GM12873 (cell line): Measurements from ENCODE around the gene SH3PXD2A.

Source experiments
- CTCF ChIP-seq: IDR thresholded peaks from 2 replicates; pipeline ENCODE4 v1.5.1; 2012; ENCODE audit warnings: low read depth, mild to moderate bottlenecking, moderate library complexity, low read length, control low read depth; ENCODE audit not compliant: insufficient read depth; ENCODE audit errors: missing control alignments

The SH3PXD2A gene

DNA sequence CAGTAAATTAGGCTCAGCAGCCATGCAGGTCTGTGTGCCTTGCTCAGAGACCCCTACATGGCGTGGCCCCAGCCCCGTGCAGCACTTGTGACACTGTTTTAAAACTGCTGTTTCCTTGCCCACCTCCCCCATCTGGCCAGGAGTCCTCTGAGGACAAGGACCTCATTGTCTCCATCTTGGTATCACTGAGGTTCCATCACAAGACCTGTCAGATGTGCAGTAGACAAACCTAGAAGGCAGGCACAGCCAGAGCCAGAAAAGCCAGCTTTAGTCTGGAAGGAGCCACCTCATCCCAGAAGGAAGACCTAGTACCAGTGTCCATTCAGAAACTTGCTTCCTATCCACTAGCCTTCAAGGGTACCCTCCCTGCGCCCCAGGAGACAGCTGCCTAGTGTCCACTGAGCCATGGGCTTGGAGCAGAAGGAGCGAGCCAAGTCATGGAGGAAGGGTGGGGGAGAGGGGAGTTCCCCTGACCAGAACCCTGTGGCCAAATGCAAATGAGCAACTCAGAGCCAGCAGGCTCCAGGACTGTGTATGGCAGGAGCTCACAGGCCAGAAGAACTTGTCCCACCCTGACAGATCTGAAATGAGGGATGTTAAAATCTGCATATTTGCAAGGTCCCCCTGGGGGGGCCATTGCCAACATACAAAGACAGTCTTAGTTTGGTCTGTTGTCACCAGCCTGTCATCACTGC is 176.1 kb downstream of the SH3PXD2A start:
- TF ChIP-seq CTCF, result no peak

- TF ChIP-seq CTCF, result no peak
Measured at GRCh38 chr10:103678178-103678526, 177.2 kb downstream of the SH3PXD2A start.

DNA sequence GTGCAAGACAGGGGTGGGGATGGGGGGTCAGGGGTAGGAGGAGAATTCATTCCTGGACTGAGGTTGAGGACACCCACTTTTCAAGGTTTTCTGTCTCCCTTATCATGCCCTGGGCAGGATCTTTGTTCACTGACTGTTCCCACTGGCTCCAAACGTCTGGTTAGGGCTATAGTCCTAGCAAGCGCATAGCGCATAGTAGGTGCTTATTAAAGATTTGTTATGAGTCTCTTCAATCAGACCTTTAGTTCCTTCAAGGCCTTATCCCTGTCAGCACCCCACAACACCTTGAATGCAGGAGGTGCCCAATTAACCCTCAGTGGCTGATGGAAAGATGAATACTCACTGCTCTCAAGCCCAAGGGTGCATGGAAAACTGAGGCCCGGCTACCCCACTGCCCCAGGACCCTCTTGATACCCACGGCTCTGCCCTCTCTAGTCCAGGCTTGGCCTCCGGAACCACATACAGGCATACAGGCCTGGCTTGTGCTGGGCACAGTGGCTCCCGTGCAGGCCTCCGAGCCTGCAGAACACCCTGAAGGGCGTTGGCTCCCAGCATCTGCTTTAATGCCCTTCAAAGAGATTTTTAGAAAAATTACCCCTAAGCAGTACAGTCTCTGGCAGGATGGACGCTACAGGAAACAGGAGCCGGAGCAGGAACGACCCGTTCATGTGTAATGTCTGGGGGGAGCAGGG is 177.7 kb downstream of the SH3PXD2A start:
- TF ChIP-seq CTCF, result no peak

- TF ChIP-seq CTCF, result no peak
Measured at GRCh38 chr10:103676851-103677417, 178.4 kb downstream of the SH3PXD2A start.

DNA sequence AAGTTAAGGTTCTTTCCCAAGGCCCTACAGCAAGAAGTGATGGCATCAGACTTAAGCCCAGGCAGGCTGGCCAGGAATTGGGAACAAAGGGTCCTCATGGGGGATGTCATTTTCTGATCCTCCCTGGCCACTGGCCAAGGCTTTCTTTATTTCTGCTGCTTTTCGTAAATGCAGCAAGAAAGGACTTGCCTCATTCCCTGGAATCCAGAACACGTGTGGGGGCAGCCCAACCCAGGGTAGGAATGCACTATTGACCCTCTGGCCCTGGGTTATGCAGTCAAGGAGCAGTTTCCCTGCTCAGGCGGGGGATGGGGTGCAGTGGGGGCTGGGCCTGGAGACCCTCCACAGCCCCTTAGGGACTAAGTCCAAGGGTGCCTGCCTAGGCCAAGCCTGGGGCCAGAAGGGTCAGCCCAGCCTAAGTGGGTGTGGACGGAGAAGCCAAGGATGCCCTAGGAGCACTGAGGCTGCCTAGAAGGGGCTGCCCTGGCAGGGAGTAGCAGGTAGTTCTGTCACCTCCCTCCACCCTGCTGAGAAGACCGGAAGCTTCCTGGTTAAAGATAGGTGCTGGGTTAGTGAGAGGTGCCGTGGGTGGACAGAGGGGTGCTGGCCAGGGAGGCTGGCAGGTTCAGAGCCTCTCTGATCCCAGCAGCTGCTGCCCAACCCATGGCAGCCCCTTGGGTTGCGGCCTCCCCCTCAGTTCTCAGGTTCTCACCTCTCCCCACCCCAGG is 179.2 kb downstream of the SH3PXD2A start:
- no peak for TF ChIP-seq CTCF

DNA sequence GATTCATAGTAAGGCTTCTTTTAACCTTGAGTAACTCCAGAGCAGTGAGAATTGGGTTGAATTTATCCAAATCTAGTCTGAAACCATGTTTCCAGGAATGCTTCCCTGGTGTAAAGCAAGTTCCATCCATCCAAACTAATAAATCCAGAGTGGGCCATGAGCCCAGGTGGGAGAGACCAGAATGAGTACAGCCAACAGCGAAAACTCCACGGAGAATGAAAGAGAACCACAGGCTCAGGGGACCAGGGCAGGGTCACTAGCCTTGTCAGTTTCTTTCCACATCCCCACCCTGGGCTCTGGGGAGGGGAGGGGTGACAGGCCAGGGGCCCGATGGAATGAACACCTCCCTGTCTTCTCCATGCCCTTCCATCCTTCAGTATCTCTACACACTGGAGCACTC is 181.8 kb downstream of the SH3PXD2A start:
- TF ChIP-seq CTCF, result no peak

DNA sequence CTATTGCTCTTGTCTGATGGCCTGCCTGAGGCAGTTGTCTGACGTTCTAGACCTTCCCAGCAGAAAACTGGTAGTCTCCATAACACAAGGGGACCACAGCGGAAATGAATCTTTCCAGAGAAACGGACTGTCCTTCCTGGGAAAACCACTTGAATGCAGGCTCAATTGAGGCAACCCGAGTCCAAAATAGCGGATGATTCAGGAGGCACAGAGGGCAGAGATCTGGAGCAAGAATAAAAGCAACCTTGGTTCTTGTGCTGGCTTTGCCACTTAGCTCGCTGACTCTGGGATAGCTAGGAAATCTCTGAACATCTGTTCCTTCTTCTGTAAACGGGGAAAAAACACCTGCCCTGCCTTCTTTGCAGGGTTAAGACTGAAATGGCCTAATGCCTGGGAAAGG is 183.0 kb downstream of the SH3PXD2A start:
- no peak for TF ChIP-seq CTCF
